PC-9 (cell line): ENCODE results near the gene COL5A1.

Experiments used
- CTCF ChIP-seq: fragments of 200-600 bp; sonication (generic); conservative IDR thresholded peaks from 2 replicates; pipeline ENCODE4 v1.6.1; 2017; ENCODE audit warnings: mixed run types, antibody characterized with exemption, mild to moderate bottlenecking, moderate library complexity
- EZH2 ChIP-seq: fragments of 200-600 bp; sonication (generic); IDR thresholded peaks from 2 replicates; pipeline ENCODE4 v1.8.0; 2017; ENCODE audit warnings: antibody characterized with exemption, low read depth

GRCh38 chr9:134733480-134734232, 92.1 kb downstream of the COL5A1 start:
- no peak for TF ChIP-seq CTCF
- no peak for TF ChIP-seq EZH2
